ENCODE results near the gene NACA. TPM values are rescaled to one million over a fixed set of nuclear protein-coding genes. Genes with fewer than 3 reads are reported as not detected.

NACA gene
- polyA plus RNA-seq, 1 donor (not counting 4 experiments of a cell fraction or from before 2014, with no cell fraction given), result 953 TPM

GRCh38 chr12:56679883-56680575, 45.1 kb downstream of the NACA start:
- Histone ChIP-seq H3K4me3 (ENCODE audit: control insufficient read depth in 2 of 3, extremely low read depth in 1 of 3, insufficient read depth in 2 of 3, low read depth in 1 of 3, low read length in 3 of 3) (no peak overlapping the region), H3K9me1 (ENCODE audit: control insufficient read depth, extremely low read depth, insufficient read depth, low read length) (no peaks in the 10 kb centered on the region), H4K20me1 (ENCODE audit: control insufficient read depth, extremely low read depth, insufficient read depth, low read length) (peaks cover 36% of the 10 kb centered on the region), H3K9me3 (ENCODE audit: control insufficient read depth, low read depth, low read length) (no peaks in the 10 kb centered on the region), H2AFZ (ENCODE audit: control insufficient read depth, low read length) (no peak overlapping the region), H3K36me3 (ENCODE audit: control insufficient read depth in 2 of 2, extremely low read depth in 1 of 2, insufficient read depth in 2 of 2, low read length in 2 of 2) (peaks cover 0 to 10% of the 10 kb centered on the region in 2 experiments), H3K4me2 (ENCODE audit: control insufficient read depth, extremely low read depth, insufficient read depth, low read depth, low read length) (no peak overlapping the region), H3K9ac (ENCODE audit: control insufficient read depth, extremely low read depth, insufficient read depth, low read length) (no peak overlapping the region), H3K79me2 (ENCODE audit: control insufficient read depth, insufficient read depth, low read length) (peaks cover 99% of the 10 kb centered on the region), H3K27ac (ENCODE audit: control insufficient read depth, insufficient read depth, low read length) (no peak overlapping the region), H3K4me1 (ENCODE audit: control insufficient read depth, extremely low read depth, insufficient read depth, low read length) (peaks cover 13% of the 10 kb centered on the region), H3K27me3 (ENCODE audit: control insufficient read depth, extremely low read depth, insufficient read depth, low read length) (no peaks in the 10 kb centered on the region)
- TF ChIP-seq, protein P1, sequence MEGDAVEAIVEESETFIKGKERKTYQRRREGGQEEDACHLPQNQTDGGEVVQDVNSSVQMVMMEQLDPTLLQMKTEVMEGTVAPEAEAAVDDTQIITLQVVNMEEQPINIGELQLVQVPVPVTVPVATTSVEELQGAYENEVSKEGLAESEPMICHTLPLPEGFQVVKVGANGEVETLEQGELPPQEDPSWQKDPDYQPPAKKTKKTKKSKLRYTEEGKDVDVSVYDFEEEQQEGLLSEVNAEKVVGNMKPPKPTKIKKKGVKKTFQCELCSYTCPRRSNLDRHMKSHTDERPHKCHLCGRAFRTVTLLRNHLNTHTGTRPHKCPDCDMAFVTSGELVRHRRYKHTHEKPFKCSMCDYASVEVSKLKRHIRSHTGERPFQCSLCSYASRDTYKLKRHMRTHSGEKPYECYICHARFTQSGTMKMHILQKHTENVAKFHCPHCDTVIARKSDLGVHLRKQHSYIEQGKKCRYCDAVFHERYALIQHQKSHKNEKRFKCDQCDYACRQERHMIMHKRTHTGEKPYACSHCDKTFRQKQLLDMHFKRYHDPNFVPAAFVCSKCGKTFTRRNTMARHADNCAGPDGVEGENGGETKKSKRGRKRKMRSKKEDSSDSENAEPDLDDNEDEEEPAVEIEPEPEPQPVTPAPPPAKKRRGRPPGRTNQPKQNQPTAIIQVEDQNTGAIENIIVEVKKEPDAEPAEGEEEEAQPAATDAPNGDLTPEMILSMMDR (optimal IDR thresholded peaks at IDR 0.05 in 1 of 3, IDR thresholded peaks at IDR 0.05 in 1 of 3, conservative IDR thresholded peaks at IDR 0.05 in 1 of 3; ENCODE audit: extremely low read depth in 1 of 3, insufficient read depth in 2 of 3, low read length in 3 of 3), result no peak
- no peak for TF ChIP-seq EZH2 (IDR thresholded peaks at IDR 0.05; ENCODE audit: low read length)
- DNase-seq (ENCODE audit: low read depth, low spot score) (no peak), FAIRE-seq (no peak)
- dilution Hi-C loops (cut with MboI; ENCODE audit: extremely low pct_ligation_motif_present, low sequenced_read_pairs), result no loop called here

DNA sequence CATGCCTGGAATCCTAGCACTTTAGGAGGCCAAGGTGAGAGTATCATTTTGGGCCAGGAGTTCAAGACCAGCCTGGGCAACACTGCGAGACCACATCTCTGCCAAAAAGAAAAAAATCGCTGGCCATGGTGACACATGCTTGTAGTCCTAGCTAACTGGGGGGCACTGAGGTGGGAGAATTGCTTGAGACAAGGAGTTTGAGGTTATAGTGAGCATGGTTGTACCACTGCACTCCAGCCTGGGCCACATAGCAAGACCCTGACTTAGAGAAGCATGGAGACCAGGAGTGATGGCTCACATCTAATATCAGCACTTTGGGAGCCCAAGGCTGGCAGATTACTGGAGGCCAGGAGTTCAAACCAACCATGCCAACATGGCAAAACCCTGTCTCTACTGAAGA, 46.2 kb downstream of the NACA start:
- H4K20me1 ChIP-seq (ENCODE audit: control insufficient read depth, extremely low read depth, insufficient read depth, low read length), result peaks cover 32% of the 10 kb centered on the region
- no peaks in the 10 kb centered on the region for H3K27me3 ChIP-seq (ENCODE audit: control insufficient read depth, extremely low read depth, insufficient read depth, low read length)
- no peak overlapping the region for H2AFZ ChIP-seq (ENCODE audit: control insufficient read depth, low read length)
- no peak for FAIRE-seq
- no peaks in the 10 kb centered on the region for H3K9me3 ChIP-seq (ENCODE audit: control insufficient read depth, low read depth, low read length)
- peaks cover 99% of the 10 kb centered on the region for H3K79me2 ChIP-seq (ENCODE audit: control insufficient read depth, insufficient read depth, low read length)
- H3K9me1 ChIP-seq (ENCODE audit: control insufficient read depth, extremely low read depth, insufficient read depth, low read length), result no peaks in the 10 kb centered on the region
- H3K9ac ChIP-seq (ENCODE audit: control insufficient read depth, extremely low read depth, insufficient read depth, low read length), result no peak overlapping the region
- H3K4me1 ChIP-seq (ENCODE audit: control insufficient read depth, extremely low read depth, insufficient read depth, low read length), result peaks cover 2% of the 10 kb centered on the region
- H3K4me3 ChIP-seq (ENCODE audit: control insufficient read depth in 2 of 3, extremely low read depth in 1 of 3, insufficient read depth in 2 of 3, low read depth in 1 of 3, low read length in 3 of 3), result no peak overlapping the region
- TF ChIP-seq, protein P1 (optimal IDR thresholded peaks at IDR 0.05 in 1 of 3, IDR thresholded peaks at IDR 0.05 in 1 of 3, conservative IDR thresholded peaks at IDR 0.05 in 1 of 3; ENCODE audit: extremely low read depth in 1 of 3, insufficient read depth in 2 of 3, low read length in 3 of 3), result no peak
- no peak for TF ChIP-seq EZH2 (IDR thresholded peaks at IDR 0.05; ENCODE audit: low read length)
- DNase-seq (ENCODE audit: low read depth, low spot score), result no peak
- dilution Hi-C loops (cut with MboI; ENCODE audit: extremely low pct_ligation_motif_present, low sequenced_read_pairs), result no loop called here
- no peak overlapping the region for H3K4me2 ChIP-seq (ENCODE audit: control insufficient read depth, extremely low read depth, insufficient read depth, low read depth, low read length)
- H3K27ac ChIP-seq (ENCODE audit: control insufficient read depth, insufficient read depth, low read length), result no peak overlapping the region
- H3K36me3 ChIP-seq (ENCODE audit: control insufficient read depth in 2 of 2, extremely low read depth in 1 of 2, insufficient read depth in 2 of 2, low read length in 2 of 2), result peaks cover 0 to 11% of the 10 kb centered on the region in 2 experiments
